ENCODE measurements around the gene GRK3. TPM values are rescaled to one million over a fixed set of nuclear protein-coding genes. Genes with fewer than 3 reads are reported as not detected.
"Not testable (repeated sequence)": the region's sequence is repeated elsewhere in the genome, so short reads cannot be mapped to it uniquely, and the experiment has no call there.

The GRK3 gene
- total RNA-seq, 1 experiment from 2014 or later: 14.6 TPM

DNA sequence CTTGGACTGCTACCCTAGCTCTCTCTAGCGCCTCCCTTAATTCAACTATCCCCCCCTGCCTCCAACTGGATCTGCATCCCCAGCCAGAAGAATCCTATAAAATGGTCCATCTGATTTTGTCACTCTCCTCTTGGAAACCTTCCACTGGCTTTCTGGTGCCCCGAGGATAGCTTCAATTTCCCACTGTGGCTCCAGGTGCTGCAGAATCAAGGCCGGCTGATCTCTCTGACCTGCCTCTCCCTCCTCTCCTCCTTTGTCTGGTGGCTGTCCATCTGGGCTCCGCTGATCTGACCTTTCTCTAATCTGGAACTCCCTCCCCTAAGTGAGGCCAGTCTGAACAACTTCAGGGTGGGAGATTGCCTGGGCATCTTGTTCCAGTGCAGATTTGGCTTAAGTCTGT is 6.1 kb upstream of the GRK3 start:
- Histone ChIP-seq H3K36me3 (ENCODE audit: control insufficient read depth in 1 of 2, insufficient read depth in 2 of 2, low read length in 2 of 2) (no peaks in the 10 kb centered on the region), H3K27me3 (ENCODE audit: insufficient read depth, low read length) (no peaks in the 10 kb centered on the region), H3K4me1 (ENCODE audit: control insufficient read depth in 1 of 2, insufficient read depth in 2 of 2, low read length in 2 of 2) (0 out of 4 replicates have a peak, but pooled peaks cover 0 to under 1% of the 10 kb centered on the region in 2 experiments), H3K4me3 (replicated peaks in 1 of 2; ENCODE audit: low read depth in 1 of 2, low read length in 2 of 2) (no peak overlapping the region), H3K9me2 (ENCODE audit: insufficient read depth) (no peaks in the 10 kb centered on the region), H4K20me1 (ENCODE audit: insufficient read depth) (no peaks in the 10 kb centered on the region), H3K4me2 (ENCODE audit: low read length) (no peak overlapping the region), H2AFZ (ENCODE audit: low read depth, low read length, poor library complexity, severe bottlenecking) (no peak overlapping the region), H3K9me3 (ENCODE audit: control insufficient read depth in 1 of 2, insufficient read depth in 1 of 2, low read depth in 1 of 2, low read length in 2 of 2) (no peaks in the 10 kb centered on the region), H3K27ac (ENCODE audit: low read depth, low read length) (no peak overlapping the region), H3K79me2 (ENCODE audit: insufficient read depth, low read length) (no peaks in the 10 kb centered on the region), H3K9ac (ENCODE audit: low read length) (no peak overlapping the region)
- no peak for DNase-seq (ENCODE audit: low read depth, low spot score)
- ChIA-PET POLR2A (no interaction called here), CTCF (no interaction called here), RAD21 (ENCODE audit: low non-redundant PET in 1 of 2, low total read pairs in 2 of 2, uncharacterized antibody in 2 of 2, unreplicated experiment in 2 of 2) (no interaction called here)
- TF ChIP-seq, protein P1, sequence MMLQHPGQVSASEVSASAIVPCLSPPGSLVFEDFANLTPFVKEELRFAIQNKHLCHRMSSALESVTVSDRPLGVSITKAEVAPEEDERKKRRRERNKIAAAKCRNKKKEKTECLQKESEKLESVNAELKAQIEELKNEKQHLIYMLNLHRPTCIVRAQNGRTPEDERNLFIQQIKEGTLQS (IDR thresholded peaks at IDR 0.05): no peak
- TF ChIP-seq ZNF274 (IDR thresholded peaks at IDR 0.05; ENCODE audit: low read depth, low read length): no peak
- no peak for TF ChIP-seq EZH2phosphoT487 (IDR thresholded peaks at IDR 0.05; ENCODE audit: borderline replicate concordance)
- TF ChIP-seq CEBPB (IDR thresholded peaks at IDR 0.05; ENCODE audit: low read depth): no peak
- TF ChIP-seq SIN3A (IDR thresholded peaks at IDR 0.05; ENCODE audit: low read depth): no peak
- TF ChIP-seq JUND (IDR thresholded peaks at IDR 0.05): no peak
- no peak for TF ChIP-seq POLR2A (IDR thresholded peaks at IDR 0.05; ENCODE audit: borderline replicate concordance, extremely low read depth, insufficient read depth, insufficient read length)
- TF ChIP-seq, protein P2, sequence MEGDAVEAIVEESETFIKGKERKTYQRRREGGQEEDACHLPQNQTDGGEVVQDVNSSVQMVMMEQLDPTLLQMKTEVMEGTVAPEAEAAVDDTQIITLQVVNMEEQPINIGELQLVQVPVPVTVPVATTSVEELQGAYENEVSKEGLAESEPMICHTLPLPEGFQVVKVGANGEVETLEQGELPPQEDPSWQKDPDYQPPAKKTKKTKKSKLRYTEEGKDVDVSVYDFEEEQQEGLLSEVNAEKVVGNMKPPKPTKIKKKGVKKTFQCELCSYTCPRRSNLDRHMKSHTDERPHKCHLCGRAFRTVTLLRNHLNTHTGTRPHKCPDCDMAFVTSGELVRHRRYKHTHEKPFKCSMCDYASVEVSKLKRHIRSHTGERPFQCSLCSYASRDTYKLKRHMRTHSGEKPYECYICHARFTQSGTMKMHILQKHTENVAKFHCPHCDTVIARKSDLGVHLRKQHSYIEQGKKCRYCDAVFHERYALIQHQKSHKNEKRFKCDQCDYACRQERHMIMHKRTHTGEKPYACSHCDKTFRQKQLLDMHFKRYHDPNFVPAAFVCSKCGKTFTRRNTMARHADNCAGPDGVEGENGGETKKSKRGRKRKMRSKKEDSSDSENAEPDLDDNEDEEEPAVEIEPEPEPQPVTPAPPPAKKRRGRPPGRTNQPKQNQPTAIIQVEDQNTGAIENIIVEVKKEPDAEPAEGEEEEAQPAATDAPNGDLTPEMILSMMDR (IDR thresholded peaks at IDR 0.05 in 2 of 3, conservative IDR thresholded peaks at IDR 0.05 in 1 of 3; ENCODE audit: borderline replicate concordance in 1 of 3, insufficient read depth in 1 of 3, low read depth in 2 of 3, low read length in 2 of 3): no peak
- TF ChIP-seq, protein P3, sequence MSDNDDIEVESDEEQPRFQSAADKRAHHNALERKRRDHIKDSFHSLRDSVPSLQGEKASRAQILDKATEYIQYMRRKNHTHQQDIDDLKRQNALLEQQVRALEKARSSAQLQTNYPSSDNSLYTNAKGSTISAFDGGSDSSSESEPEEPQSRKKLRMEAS (IDR thresholded peaks at IDR 0.05): no peak
- TF ChIP-seq SP1 (IDR thresholded peaks at IDR 0.05; ENCODE audit: low read depth): no peak
- TF ChIP-seq EZH2 (IDR thresholded peaks at IDR 0.05): no peak
- no peak for TF ChIP-seq TCF7L2 (IDR thresholded peaks at IDR 0.05; ENCODE audit: borderline replicate concordance, extremely low read depth, insufficient read depth, insufficient read length)
- no peak for TF ChIP-seq EGR1 (IDR thresholded peaks at IDR 0.05; ENCODE audit: low read depth)
- ATAC-seq: no peak
- BruUV-seq (replicated peaks): no TSS peak
- intact Hi-C loops (cut with micrococcal nuclease): no loop called here

DNA sequence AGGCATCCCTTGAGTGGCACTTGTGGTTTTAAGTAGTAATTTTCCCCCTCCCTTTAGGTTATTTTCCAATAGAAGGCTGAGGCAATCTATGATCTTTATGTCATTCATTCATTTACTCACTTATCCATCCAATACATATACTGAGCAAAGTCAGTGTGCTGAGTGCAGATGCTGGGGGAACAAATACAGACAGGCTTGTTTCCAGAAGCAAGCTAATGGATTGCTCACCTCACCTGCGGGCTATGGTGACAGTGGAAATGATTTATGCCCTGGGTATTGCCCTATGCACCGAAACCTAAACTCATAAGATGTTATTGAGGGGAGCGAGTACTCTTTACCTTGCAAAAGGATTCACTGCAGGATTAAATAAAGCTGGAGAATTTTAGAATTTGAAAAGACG is 4.6 kb upstream of the GRK3 start:
- DNase-seq (ENCODE audit: low read depth, low spot score); BruUV-seq (replicated peaks); H3K27me3 ChIP-seq (ENCODE audit: insufficient read depth, low read length); H3K9ac ChIP-seq (ENCODE audit: low read length); H3K36me3 ChIP-seq (ENCODE audit: control insufficient read depth in 1 of 2, insufficient read depth in 2 of 2, low read length in 2 of 2); POLR2A ChIA-PET; H3K27ac ChIP-seq (ENCODE audit: low read depth, low read length); intact Hi-C loops (cut with micrococcal nuclease); H2AFZ ChIP-seq (ENCODE audit: low read depth, low read length, poor library complexity, severe bottlenecking); H3K4me2 ChIP-seq (ENCODE audit: low read length); H3K79me2 ChIP-seq (ENCODE audit: insufficient read depth, low read length); H3K9me3 ChIP-seq (ENCODE audit: control insufficient read depth in 1 of 2, insufficient read depth in 1 of 2, low read depth in 1 of 2, low read length in 2 of 2); H3K9me2 ChIP-seq (ENCODE audit: insufficient read depth); ATAC-seq; H3K4me3 ChIP-seq (replicated peaks in 1 of 2; ENCODE audit: low read depth in 1 of 2, low read length in 2 of 2); CTCF ChIA-PET; H4K20me1 ChIP-seq (ENCODE audit: insufficient read depth); RAD21 ChIA-PET (ENCODE audit: low non-redundant PET in 1 of 2, low total read pairs in 2 of 2, uncharacterized antibody in 2 of 2, unreplicated experiment in 2 of 2): not testable (repeated sequence)
- peaks cover 3 to 12% of the 10 kb centered on the region in 2 experiments; a peak in 2 of 4 replicates for H3K4me1 ChIP-seq (ENCODE audit: control insufficient read depth in 1 of 2, insufficient read depth in 2 of 2, low read length in 2 of 2)

DNA sequence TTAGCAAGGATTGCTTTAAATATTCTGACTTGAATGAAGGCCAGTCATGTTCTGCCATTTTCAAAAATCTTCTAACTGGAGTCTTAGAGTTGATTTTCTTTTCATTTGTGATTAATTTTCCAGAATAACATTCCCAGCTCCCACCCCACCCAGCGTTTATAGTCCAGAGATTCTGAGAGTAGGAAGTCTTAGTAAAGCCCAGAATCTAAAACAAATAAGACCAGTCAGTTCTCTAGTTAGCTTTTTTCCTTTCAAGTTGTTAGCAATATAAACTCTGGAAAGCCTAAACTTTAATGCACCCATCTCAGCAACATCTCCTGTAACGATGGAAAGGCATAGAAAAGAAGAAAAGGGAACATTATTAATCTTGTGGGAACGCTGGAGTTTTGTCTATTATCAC is 3.3 kb upstream of the GRK3 start:
- peaks cover 6 to 19% of the 10 kb centered on the region in 2 experiments; a peak in 3 of 4 replicates for H3K4me1 ChIP-seq (ENCODE audit: control insufficient read depth in 1 of 2, insufficient read depth in 2 of 2, low read length in 2 of 2)
- H3K9me3 ChIP-seq (ENCODE audit: control insufficient read depth in 1 of 2, insufficient read depth in 1 of 2, low read depth in 1 of 2, low read length in 2 of 2); H2AFZ ChIP-seq (ENCODE audit: low read depth, low read length, poor library complexity, severe bottlenecking); H3K27me3 ChIP-seq (ENCODE audit: insufficient read depth, low read length); H3K36me3 ChIP-seq (ENCODE audit: control insufficient read depth in 1 of 2, insufficient read depth in 2 of 2, low read length in 2 of 2); H3K9ac ChIP-seq (ENCODE audit: low read length); POLR2A ChIA-PET; H3K9me2 ChIP-seq (ENCODE audit: insufficient read depth); H3K4me3 ChIP-seq (replicated peaks in 1 of 2; ENCODE audit: low read depth in 1 of 2, low read length in 2 of 2); BruUV-seq (replicated peaks); CTCF ChIA-PET; ATAC-seq; intact Hi-C loops (cut with micrococcal nuclease); RAD21 ChIA-PET (ENCODE audit: low non-redundant PET in 1 of 2, low total read pairs in 2 of 2, uncharacterized antibody in 2 of 2, unreplicated experiment in 2 of 2); DNase-seq (ENCODE audit: low read depth, low spot score); H3K4me2 ChIP-seq (ENCODE audit: low read length); H4K20me1 ChIP-seq (ENCODE audit: insufficient read depth); H3K27ac ChIP-seq (ENCODE audit: low read depth, low read length); H3K79me2 ChIP-seq (ENCODE audit: insufficient read depth, low read length): not testable (repeated sequence)
